Activated CD4-positive, CD25-positive, alpha-beta regulatory T cell (primary cell): ENCODE data around the gene CMKLR1.

Source experiments
- DNase-seq, 4 experiments: peaks; one replicate each; lab custom pipeline; 2025; lab: John Stamatoyannopoulos, UW

The CMKLR1 gene

GRCh38 chr12:108361606-108362005 is 22.5 kb upstream of the CMKLR1 start:
- DNase-seq = no peak

- DNase-seq = no peak
Measured at GRCh38 chr12:108360487-108360886, 21.4 kb upstream of the CMKLR1 start.

DNA sequence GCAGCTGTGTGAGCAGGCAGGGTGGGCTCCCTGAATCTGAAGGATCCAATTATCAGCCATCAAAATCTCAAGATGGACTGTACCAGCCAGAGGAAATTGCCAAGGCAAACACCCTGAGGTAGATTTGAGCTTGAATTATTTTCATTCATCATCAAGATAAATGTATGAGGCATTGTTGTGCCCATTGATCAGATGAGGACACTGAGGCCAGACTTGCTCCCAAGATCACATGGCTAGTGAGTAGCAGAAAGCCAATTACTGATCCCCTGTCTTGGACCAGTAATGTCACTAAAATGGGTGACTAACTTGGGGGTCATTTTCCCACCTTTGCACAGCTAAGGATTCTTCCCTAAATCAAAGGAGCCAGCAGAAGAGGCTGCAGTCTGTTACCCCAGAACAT is 20.9 kb upstream of the CMKLR1 start:
- DNase-seq = no peak

- DNase-seq = no peak
Measured at GRCh38 chr12:108358580-108358965, 19.5 kb upstream of the CMKLR1 start.

DNA sequence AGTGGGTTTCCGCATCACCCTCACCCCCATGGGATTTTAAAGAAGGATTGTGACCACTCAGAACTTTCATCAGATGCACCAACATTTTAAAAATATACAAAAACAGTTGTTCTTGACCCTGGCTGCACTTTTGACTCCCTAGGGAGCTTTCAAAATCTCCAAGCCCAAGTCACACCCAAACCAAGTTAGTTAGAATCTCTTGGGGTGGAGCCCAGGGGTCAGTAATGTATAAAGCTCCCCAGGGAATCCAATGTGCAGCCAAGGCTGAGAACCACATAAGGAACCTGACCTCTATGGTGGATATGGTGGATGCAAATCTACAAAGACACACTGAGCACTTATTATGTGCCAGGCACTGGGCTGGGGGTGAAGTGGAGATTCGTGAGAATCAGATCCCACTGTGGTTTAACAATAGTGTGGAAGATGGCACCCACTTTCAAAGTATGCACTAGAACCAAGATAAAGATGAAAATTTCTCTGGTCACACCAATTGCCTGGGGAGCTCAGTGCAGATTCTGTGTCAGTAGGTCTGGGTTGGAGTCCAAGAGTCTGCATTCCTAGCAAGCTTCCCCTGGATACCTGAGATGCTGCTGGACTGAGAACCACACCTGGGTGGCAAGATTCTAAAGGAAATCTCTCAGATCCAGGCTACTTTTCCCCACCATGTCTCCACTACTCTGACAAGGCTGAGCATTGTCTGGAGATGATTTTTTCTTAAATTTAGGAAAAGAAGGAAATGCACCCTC is 18.9 kb upstream of the CMKLR1 start:
- no peak for DNase-seq

GRCh38 chr12:108356835-108357806 is 18.0 kb upstream of the CMKLR1 start:
- DNase-seq = no peak

GRCh38 chr12:108355069-108355468 is 16.0 kb upstream of the CMKLR1 start:
- no peak for DNase-seq

DNA sequence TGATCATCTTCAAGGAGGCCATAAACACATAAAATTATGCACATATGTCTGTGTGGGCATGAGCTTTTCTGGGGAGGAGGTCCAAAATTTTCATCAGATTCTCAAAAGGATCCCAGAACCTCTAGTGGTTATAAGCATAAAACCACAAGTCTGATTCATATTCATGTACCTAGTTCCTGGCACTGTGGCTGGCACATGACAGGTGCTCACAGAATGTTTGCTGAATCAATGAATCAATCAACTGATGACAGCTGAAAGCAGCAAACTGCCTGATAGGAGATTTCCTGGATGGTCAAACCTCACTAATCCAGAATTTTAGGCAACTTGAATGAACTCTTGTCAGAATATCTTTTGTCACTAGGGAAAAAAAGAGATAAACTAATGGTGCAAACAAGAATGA is 13.5 kb upstream of the CMKLR1 start:
- DNase-seq = no peak

GRCh38 chr12:108350511-108350910 is 11.4 kb upstream of the CMKLR1 start:
- no peak for DNase-seq

GRCh38 chr12:108349278-108349688 is 10.2 kb upstream of the CMKLR1 start:
- DNase-seq = no peak

GRCh38 chr12:108348842-108349241 is 9.7 kb upstream of the CMKLR1 start:
- DNase-seq = no peak

DNA sequence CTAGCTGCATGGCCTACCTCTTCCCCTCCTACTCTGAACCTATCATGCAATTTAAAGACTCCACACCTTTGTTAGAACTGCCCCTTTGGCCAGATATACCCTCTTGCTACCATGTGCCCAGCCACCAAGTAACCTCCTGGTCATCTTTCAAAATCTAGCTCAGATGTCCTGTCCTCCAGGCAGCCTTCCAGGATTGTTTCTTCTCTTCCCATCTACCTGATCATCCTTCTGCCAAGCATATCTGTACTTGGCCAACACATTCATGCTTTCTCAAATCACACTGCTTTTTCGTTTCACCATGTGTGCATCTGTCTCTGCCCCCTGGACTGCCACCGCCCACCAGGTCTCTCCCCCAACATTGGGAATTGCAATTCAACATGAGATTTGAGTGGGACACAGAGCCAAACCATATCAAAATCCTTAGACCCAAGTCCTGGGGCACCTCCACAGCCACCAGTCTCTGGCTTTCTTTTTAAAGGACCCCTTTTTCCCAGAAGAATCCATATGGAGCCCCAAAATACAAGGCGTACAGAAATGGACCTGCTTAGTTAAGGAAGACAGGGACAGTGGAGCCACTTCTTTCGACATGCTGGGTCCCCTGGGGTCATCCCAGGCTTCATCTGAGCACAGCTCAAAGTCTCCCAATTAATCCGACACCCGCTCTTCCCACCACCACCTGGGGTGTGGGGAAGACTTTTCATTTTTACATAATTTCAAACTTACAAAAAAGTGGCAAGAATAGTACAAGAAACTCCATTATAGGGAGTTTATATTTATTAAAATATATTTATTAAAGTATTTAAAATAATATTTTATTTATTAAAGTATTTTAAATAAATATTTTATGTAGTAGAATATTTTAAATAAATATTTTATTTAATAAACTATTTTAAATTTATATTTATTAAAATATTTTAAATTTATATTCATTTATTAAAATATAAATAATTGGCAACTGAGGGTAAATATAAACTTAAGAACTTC is 7.9 kb upstream of the CMKLR1 start:
- DNase-seq = no peak

DNA sequence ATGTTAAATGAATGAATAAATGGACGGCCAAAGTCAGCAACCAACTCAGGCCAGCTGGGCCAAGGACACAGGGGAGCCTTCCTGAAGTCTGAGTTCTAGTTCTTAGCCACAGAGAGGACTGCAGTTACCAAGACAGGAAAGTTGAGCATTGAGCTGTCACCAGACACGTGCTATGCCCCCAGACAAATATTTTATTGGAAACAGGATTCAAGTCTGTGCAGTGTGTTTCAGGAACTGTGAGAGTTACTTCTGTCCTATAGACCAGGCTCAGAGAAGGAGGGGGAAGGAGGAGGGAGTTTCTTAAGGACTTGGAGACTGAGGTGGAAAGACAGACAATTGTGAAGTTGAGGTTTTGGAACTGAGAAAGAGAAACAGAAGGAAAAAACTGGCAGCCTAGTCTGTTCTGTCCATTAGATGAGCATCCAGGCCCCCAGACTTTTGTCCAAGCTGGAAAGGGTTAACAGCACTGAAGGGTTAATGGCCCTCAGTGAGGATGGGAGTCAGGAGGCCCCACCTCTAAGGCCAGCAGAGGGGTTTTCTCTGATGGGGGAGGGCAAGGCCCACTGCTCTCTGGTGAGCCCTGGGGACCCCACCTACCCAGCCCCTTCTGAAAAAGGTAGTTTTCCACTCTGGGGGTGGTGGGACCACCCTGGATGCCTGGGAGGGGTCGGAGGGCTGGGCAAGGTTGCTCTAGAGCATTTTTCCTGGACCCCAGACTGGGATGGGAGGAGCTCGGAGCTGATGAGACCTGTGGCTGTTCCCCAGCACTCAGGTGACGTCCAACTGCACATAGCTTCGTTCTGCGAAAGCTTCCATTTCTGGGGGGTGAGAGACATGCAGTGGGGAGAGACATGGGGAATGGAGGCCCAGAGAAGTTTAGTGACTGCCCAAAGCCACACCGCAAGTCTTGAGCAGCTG is 6.9 kb upstream of the CMKLR1 start:
- DNase-seq = no peak

DNA sequence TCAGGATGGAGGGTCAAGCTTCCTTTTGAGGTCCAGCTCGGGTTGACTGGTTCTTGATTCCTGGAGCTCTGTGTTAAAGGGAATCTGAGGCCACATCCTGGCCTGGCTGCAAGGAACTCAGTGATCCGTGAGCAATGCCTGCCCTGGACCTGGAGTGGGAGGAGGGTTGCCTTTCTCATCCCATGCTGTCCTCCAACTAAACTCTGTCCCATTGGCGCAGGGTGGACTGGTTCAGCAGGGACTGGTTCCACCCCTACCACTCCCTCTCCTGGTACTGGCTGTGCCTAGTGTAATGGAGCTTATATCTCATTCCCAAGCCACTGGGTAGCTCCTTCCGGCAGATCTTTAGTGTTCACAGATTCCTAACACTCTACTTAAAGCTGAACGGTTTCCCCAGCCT is 3.9 kb upstream of the CMKLR1 start:
- DNase-seq = no peak

- DNase-seq = no peak
Measured at GRCh38 chr12:108341854-108342847, 3.0 kb upstream of the CMKLR1 start.

DNA sequence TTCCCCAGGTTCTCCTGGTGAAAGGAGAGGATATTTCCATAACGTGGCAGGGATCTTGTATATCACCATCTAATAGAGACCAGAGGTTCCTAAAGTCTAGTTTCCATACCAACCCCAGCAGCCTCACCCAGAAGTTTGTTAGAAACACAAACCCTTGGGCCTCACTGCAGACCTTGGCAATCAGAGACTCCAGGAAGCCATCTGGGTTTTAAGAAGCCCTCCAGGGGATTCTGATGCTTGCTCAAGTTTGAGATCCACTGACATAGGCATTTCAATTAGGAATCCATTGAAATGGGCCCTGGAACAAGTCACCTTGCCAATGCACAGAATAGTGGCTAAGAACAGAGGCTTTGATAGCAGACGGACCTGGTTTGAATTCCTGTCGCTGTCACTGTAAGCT is 2.2 kb upstream of the CMKLR1 start:
- no peak for DNase-seq

- no peak for DNase-seq
Measured at GRCh38 chr12:108340037-108340436, 926 bp upstream of the CMKLR1 start.

GRCh38 chr12:108337235-108338223 is 1.6 kb downstream of the CMKLR1 start:
- no peak for DNase-seq
